GM12872 (cell line): ENCODE results near the gene TMEM201.

Experiments
- CTCF ChIP-seq: IDR thresholded peaks from 3 replicates; pipeline ENCODE4 v1.5.1; 2011; ENCODE audit warnings: low read depth, mild to moderate bottlenecking, low read length, moderate library complexity; ENCODE audit not compliant: insufficient read depth

TMEM201 gene

GRCh38 chr1:9654051-9654833 lies 65.5 kb downstream of the TMEM201 start:
- TF ChIP-seq CTCF, result no peak

GRCh38 chr1:9654834-9655723 lies 66.4 kb downstream of the TMEM201 start:
- TF ChIP-seq CTCF, result no peak

GRCh38 chr1:9655836-9656235 lies 67.1 kb downstream of the TMEM201 start:
- no peak for TF ChIP-seq CTCF

GRCh38 chr1:9657521-9658032 lies 68.9 kb downstream of the TMEM201 start:
- TF ChIP-seq CTCF, result no peak

- no peak for TF ChIP-seq CTCF
Measured at GRCh38 chr1:9658199-9658598, 69.5 kb downstream of the TMEM201 start.

GRCh38 chr1:9659328-9659727 lies 70.6 kb downstream of the TMEM201 start:
- no peak for TF ChIP-seq CTCF

GRCh38 chr1:9663257-9663656 lies 74.5 kb downstream of the TMEM201 start:
- TF ChIP-seq CTCF, result no peak
